Sigmoid colon (tissue), 7 donors: Measurements from ENCODE around the gene MYH10. TPM values are rescaled to one million over a fixed set of nuclear protein-coding genes. Genes with fewer than 3 reads are reported as not detected.
A peak's percentile ranks its signal among the peaks of the same experiment; 100 is the strongest.

Source experiments
- DNase-seq: peaks from one replicate; pipeline ENCODE4 v3.0.0-alpha.2; 2019
- H3K27ac ChIP-seq, 4 donors: fragments of 200-600 bp; sonication (generic); one replicate each; pipeline ENCODE4 v1.5.1; 2016 to 2019; ENCODE audit warnings: mild to moderate bottlenecking in 1 of 4
- H3K27me3 ChIP-seq, 3 donors: fragments of 200-600 bp; sonication (generic); one replicate each; pipeline ENCODE4 v1.5.1; 2019; ENCODE audit warnings: mild to moderate bottlenecking in 1 of 3
- H3K36me3 ChIP-seq, 4 donors: fragments of 200-600 bp; sonication (generic); one replicate each; pipeline ENCODE4 v1.5.1; 2016 to 2019
- H3K4me1 ChIP-seq, 4 donors: fragments of 200-600 bp; sonication (generic); one replicate each; pipeline ENCODE4 v1.5.1; 2017 to 2019
- H3K4me3 ChIP-seq, 4 donors: fragments of 200-600 bp; sonication (generic); one replicate each; pipeline ENCODE4 v1.5.1; 2017 to 2019; ENCODE audit warnings: mild to moderate bottlenecking in 2 of 4, moderate library complexity in 1 of 4
- H3K9me3 ChIP-seq, 4 donors: fragments of 200-600 bp in 3 of 4; sonication (generic) in 3 of 4; one replicate each; pipeline versions ENCODE4 v1.5.1 to v1.6.1; 2013 to 2019
- EP300 ChIP-seq, 4 donors: sonication (generic); formaldehyde crosslinking; IDR thresholded peaks; one replicate each; pipeline ENCODE4 v1.6.1; 2017; ENCODE audit warnings: antibody characterized with exemption in 4 of 4
- POLR2A ChIP-seq, 2 donors: fragments of 450-650 bp; IDR thresholded peaks; one replicate each; pipeline ENCODE4 v1.6.1; 2016; ENCODE audit warnings: antibody characterized with exemption in 2 of 2, mild to moderate bottlenecking in 2 of 2, moderate library complexity in 2 of 2
- POLR2AphosphoS5 ChIP-seq, 4 donors: sonication (generic); formaldehyde crosslinking; IDR thresholded peaks; one replicate each; pipeline ENCODE4 v1.6.1; 2017; ENCODE audit warnings: antibody characterized with exemption in 4 of 4
- WGBS, 2 donors: extraction: QIAGEN DNeasy Blood & Tissue Kit; methylation state at CpG; one replicate each; pipeline ENCODE4 v1.1.7; 2013; 5-methylcytosine and 5-hydroxymethylcytosine counted together
- intact Hi-C: fragments of 100-400 bp; cut with DNase I; formaldehyde crosslinking; loops from one replicate; pipeline ENCODE4 v1.15.1; 2023
- polyA plus RNA-seq, 3 donors: library from polyadenylated mRNA; stranded (reverse); fragments of 200-250 nt; gene quantifications; one replicate each; pipeline ENCODE4 v1.2.3, GENCODE V29; 2013
- total RNA-seq, 4 donors: library from RNA; depleted of rRNA; stranded (reverse); fragments of >200 nt; gene quantifications; one replicate each; pipeline ENCODE4 v1.1.0, GENCODE V29; 2016
- TF ChIP-seq, protein P1 (sequence below), 4 experiments: fragments of 450-650 bp in 3 of 4; fragments of 200-600 bp in 1 of 4; IDR thresholded peaks; one replicate each; pipeline ENCODE4 v1.5.1; 2016 to 2019; ENCODE audit warnings: antibody characterized with exemption in 4 of 4, mild to moderate bottlenecking in 3 of 4, moderate library complexity in 2 of 4
- donor health status: healthy with polysubstance abuse.
- donor health status: Bipolar disorder and iron deficiency.
- donor health status: healthy.

Gene MYH10
- total and polyA plus RNA-seq, 7 donors = 0.92 to 34.6 (median 22.8) TPM

DNA sequence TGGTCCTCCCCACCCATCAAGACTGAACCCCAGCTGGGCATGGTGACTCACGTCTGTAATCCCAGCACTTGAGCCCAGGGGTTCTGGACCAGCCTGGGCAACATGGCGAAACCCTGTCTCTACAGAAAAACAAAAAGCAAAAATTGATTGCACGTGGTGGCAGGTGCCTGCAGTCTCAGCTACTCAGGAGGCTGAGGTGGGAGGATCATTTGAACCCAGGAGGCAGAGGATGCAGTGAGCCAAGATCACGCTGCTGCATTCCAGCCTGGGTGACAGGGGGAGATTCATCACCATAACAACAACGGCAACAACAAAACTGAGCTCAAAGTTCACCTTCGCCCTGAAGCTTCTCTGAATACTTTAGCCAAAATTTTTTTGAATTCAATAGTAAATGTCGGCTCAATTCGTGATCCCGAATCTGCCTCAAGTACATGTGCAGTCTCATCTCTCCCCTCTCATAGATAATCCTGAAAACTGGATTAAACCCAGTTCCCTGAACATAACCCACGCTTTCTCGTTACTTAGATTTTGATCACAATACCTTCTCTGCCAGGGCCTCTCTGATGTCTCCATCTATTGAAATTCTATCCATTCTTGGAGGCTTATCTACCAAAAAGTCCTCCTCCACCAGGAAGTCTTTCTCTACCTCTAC lies 13.5 kb upstream of the MYH10 start:
- Histone ChIP-seq H3K9me3 (no peaks in the 10 kb centered on the region), H3K27me3 (no peaks in the 10 kb centered on the region), H3K36me3 (no peaks in the 10 kb centered on the region), H3K4me1 (no peaks in the 10 kb centered on the region), H3K4me3 (no peak overlapping the region), H3K27ac (no peak overlapping the region)
- DNase-seq = no peak
- WGBS, 2 donors = 56 to 80% methylated on average over 11 of the region's 11 CpGs
- TF ChIP-seq, protein P1, sequence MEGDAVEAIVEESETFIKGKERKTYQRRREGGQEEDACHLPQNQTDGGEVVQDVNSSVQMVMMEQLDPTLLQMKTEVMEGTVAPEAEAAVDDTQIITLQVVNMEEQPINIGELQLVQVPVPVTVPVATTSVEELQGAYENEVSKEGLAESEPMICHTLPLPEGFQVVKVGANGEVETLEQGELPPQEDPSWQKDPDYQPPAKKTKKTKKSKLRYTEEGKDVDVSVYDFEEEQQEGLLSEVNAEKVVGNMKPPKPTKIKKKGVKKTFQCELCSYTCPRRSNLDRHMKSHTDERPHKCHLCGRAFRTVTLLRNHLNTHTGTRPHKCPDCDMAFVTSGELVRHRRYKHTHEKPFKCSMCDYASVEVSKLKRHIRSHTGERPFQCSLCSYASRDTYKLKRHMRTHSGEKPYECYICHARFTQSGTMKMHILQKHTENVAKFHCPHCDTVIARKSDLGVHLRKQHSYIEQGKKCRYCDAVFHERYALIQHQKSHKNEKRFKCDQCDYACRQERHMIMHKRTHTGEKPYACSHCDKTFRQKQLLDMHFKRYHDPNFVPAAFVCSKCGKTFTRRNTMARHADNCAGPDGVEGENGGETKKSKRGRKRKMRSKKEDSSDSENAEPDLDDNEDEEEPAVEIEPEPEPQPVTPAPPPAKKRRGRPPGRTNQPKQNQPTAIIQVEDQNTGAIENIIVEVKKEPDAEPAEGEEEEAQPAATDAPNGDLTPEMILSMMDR (IDR thresholded peaks at IDR 0.05) = no peak
- TF ChIP-seq EP300 (IDR thresholded peaks at IDR 0.05) (no peak), POLR2AphosphoS5 (IDR thresholded peaks at IDR 0.05) (no peak), POLR2A (IDR thresholded peaks at IDR 0.05) (no peak)
- intact Hi-C loops = no loop called here

DNA sequence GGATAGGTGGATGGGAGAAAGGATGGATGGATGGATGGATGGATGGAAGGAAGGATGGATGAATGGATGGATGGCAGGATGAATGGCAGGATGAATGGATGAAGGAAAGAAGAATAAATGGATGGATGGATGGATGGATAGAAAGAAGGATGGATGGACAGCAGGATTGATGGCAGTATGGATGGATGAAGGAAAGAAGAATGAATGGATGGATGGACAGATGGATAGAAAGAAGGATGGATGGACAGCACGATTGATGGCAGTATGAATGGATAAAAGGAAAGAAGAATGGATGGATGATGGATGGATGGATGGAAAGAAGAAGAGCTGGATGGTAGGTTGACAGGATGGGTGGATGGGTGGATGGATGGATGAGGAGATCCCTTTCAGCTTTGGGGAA lies 9.2 kb upstream of the MYH10 start:
- no peak overlapping the region for H3K4me3 ChIP-seq
- intact Hi-C loops = loop anchor here (10.0 kb wide), 1 partner anchor 105 kb away; the partner anchor contains the start of gene CCDC42
- no peaks in the 10 kb centered on the region for H3K36me3 ChIP-seq
- WGBS, 2 donors = 78 to 83% methylated on average over 1 of the region's 1 CpG
- no peaks in the 10 kb centered on the region for H3K4me1 ChIP-seq
- H3K9me3 ChIP-seq = no peaks in the 10 kb centered on the region
- H3K27ac ChIP-seq = no peak overlapping the region
- TF ChIP-seq, protein P1 (IDR thresholded peaks at IDR 0.05) = no peak
- TF ChIP-seq EP300 (IDR thresholded peaks at IDR 0.05) = no peak
- no peak for TF ChIP-seq POLR2A (IDR thresholded peaks at IDR 0.05)
- no peak for TF ChIP-seq POLR2AphosphoS5 (IDR thresholded peaks at IDR 0.05)
- no peak for DNase-seq
- no peaks in the 10 kb centered on the region for H3K27me3 ChIP-seq

DNA sequence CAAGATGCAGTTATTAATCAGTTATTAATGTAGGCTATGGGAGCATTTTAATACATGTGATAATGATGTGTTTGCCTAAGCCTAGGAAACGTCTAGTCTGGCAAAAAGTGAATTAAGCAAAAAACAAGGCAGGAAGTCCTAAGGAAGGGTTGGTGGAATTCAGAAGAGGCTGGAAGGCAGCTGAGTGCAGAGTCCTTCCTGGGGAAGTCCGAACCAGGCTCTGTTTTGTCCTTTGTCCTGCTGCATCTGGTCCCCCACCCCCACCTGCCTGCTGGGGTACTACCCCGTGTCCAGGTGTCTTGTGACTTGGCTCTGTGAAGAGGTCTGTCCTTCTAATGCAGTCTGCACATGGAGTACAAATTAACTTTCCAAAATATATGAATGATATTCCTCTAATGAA lies 1.5 kb upstream of the MYH10 start:
- 13 to 29% methylated on average over 3 of the region's 3 CpGs for WGBS, 2 donors
- Histone ChIP-seq H3K4me1 (peaks cover 0 to 28% (median 19%) of the 10 kb centered on the region in 4 donors), H3K36me3 (no peaks in the 10 kb centered on the region), H3K4me3 (no peak overlapping the region), H3K27me3 (no peaks in the 10 kb centered on the region), H3K27ac (no peak overlapping the region), H3K9me3 (no peaks in the 10 kb centered on the region)
- no peak for DNase-seq
- intact Hi-C loops = loop anchor here (10.0 kb wide), 1 partner anchor 113 kb away; the partner anchor contains the start of gene CCDC42
- TF ChIP-seq POLR2AphosphoS5 (IDR thresholded peaks at IDR 0.05) (no peak), POLR2A (IDR thresholded peaks at IDR 0.05) (no peak), EP300 (IDR thresholded peaks at IDR 0.05) (no peak)
- TF ChIP-seq, protein P1 (IDR thresholded peaks at IDR 0.05) = no peak

DNA sequence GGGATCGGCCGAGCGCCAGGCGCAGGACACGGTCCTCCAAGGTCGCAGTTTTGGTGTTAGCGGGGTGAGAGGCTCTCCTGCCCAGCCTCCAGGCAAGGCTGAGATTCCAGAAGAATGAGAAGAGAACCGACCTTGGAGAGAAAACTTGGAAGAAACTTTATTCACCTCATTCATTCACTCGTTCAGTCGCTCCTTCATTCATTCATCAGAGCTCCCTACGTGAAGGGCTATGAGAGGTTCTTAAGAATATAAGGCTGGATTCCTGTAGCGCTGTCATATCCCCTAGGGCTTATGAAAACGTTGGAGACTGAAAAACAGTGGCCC lies 991 bp upstream of the MYH10 start:
- TF ChIP-seq POLR2A (IDR thresholded peaks at IDR 0.05) (no peak), POLR2AphosphoS5 (IDR thresholded peaks at IDR 0.05) (no peak), EP300 (IDR thresholded peaks at IDR 0.05) (no peak)
- TF ChIP-seq, protein P1 (IDR thresholded peaks at IDR 0.05) = no peak

More for the DNA sequence above, 991 bp upstream of the MYH10 start:
- Histone ChIP-seq H3K4me1 (peaks cover 0 to 28% (median 19%) of the 10 kb centered on the region in 4 donors), H3K36me3 (no peaks in the 10 kb centered on the region), H3K27me3 (no peaks in the 10 kb centered on the region), H3K9me3 (no peaks in the 10 kb centered on the region), H3K27ac (peak overlapping the region; percentile 70 to 86 (median 82)), H3K4me3 (peak overlapping the region; percentile 79 to 94 (median 88))
- no peak for DNase-seq
- 2% methylated on average over 13 of the region's 13 CpGs for WGBS, 2 donors
- intact Hi-C loops = loop anchor here (2.0 to 10.0 kb wide), 2 partner anchors 113 to 195 kb away; partner anchors contain the start of gene CCDC42
